Smooth muscle cell (in vitro differentiated cells): ENCODE measurements around the gene SIGLEC1. TPM values are rescaled to one million over a fixed set of nuclear protein-coding genes. Genes with fewer than 3 reads are reported as not detected.

Experiments
- DNase-seq: peaks from one replicate; lab custom pipeline; 2025; ENCODE audit not compliant: unreplicated experiment; lab: John Stamatoyannopoulos, UW
- H2AFZ ChIP-seq: fragments of 200-600 bp; sonication (generic); 2 replicates; pipeline ENCODE4 v1.6.0; 2016; ENCODE audit warnings: antibody characterized with exemption, low read depth, mild to moderate bottlenecking
- H3F3A ChIP-seq: fragments of 200-600 bp; sonication (generic); 2 replicates; pipeline ENCODE4 v1.6.0; 2017; ENCODE audit warnings: antibody characterized with exemption, low read depth
- H3K27ac ChIP-seq: fragments of 200-600 bp; sonication (generic); 2 replicates; pipeline ENCODE4 v1.5.1; 2016; ENCODE audit warnings: low read depth, mild to moderate bottlenecking
- H3K27me3 ChIP-seq: fragments of 200-600 bp; sonication (generic); 2 replicates; pipeline ENCODE4 v1.6.1; 2016; ENCODE audit warnings: low read depth, mild to moderate bottlenecking
- H3K36me3 ChIP-seq: fragments of 200-600 bp; sonication (generic); 2 replicates; pipeline ENCODE4 v1.5.1; 2016; ENCODE audit warnings: low read depth
- H3K4me1 ChIP-seq: fragments of 200-600 bp; sonication (generic); 2 replicates; pipeline ENCODE4 v1.5.1; 2016; ENCODE audit warnings: low read depth
- H3K4me2 ChIP-seq: fragments of 200-600 bp; sonication (generic); 2 replicates; pipeline ENCODE4 v1.6.0; 2016; ENCODE audit warnings: mild to moderate bottlenecking
- H3K4me3 ChIP-seq: fragments of 200-600 bp; sonication (generic); 2 replicates; pipeline ENCODE4 v1.5.1; 2016; ENCODE audit warnings: mild to moderate bottlenecking
- H3K79me2 ChIP-seq: fragments of 200-600 bp; sonication (generic); 2 replicates; pipeline ENCODE4 v1.6.0; 2016; ENCODE audit warnings: low read depth, mild to moderate bottlenecking
- H3K9ac ChIP-seq: fragments of 200-600 bp; sonication (generic); 2 replicates; pipeline ENCODE4 v1.6.0; 2016; ENCODE audit warnings: low read depth
- H3K9me3 ChIP-seq: fragments of 200-600 bp; sonication (generic); replicated peaks from 2 replicates; pipeline ENCODE4 v1.5.1; 2016; ENCODE audit warnings: low read depth
- H4K20me1 ChIP-seq: fragments of 200-600 bp; sonication (generic); 2 replicates; pipeline ENCODE4 v1.6.0; 2016; ENCODE audit warnings: low read depth
- CTCF ChIP-seq: fragments of 200-600 bp; sonication (generic); IDR thresholded peaks from 2 replicates; pipeline ENCODE4 v1.5.1; 2017; ENCODE audit warnings: borderline replicate concordance, mild to moderate bottlenecking, antibody characterized with exemption; ENCODE audit not compliant: insufficient read depth, poor library complexity, severe bottlenecking
- WGBS: methylation state at CpG from one replicate; pipeline ENCODE4 v1.1.7; 2016; ENCODE audit warnings: low lambda C conversion rate; 5-methylcytosine and 5-hydroxymethylcytosine counted together
- polyA plus RNA-seq: library from polyadenylated mRNA; unstranded; fragments of >200 nt; fragmentation: Nextera tagmentation; extraction: Ambion mirVana; gene quantifications from 2 replicates; pipeline ENCODE4 v1.2.1, GENCODE V29; 2016
- total RNA-seq: library from RNA; depleted of rRNA; stranded (reverse); fragments of >200 nt; gene quantifications from 2 replicates; pipeline ENCODE4 v1.2.3, GENCODE V29; 2014

Gene SIGLEC1
- total and polyA plus RNA-seq, 2 experiments from 2014 or later: not detected

- Histone ChIP-seq H3K79me2 (no peaks in the 10 kb centered on the region), H2AFZ (no peak overlapping the region), H3K4me2 (no peak overlapping the region), H3K4me1 (no peaks in the 10 kb centered on the region), H3K9ac (no peak overlapping the region), H4K20me1 (no peaks in the 10 kb centered on the region), H3K9me3 (no peaks in the 10 kb centered on the region), H3K27ac (no peak overlapping the region), H3F3A (no peaks in the 10 kb centered on the region), H3K36me3 (no peaks in the 10 kb centered on the region), H3K27me3 (peaks cover 13% of the 10 kb centered on the region), H3K4me3 (no peak overlapping the region)
- no peak for DNase-seq
- no peak for TF ChIP-seq CTCF
- WGBS: 83% methylated on average over 55 of the region's 90 CpGs
These were observed 39.0 kb downstream of the SIGLEC1 start for GRCh38 chr20:3673221-3674070.

- H3K4me1 ChIP-seq: no peaks in the 10 kb centered on the region
- H3K27ac ChIP-seq: no peak overlapping the region
- H3F3A ChIP-seq: no peaks in the 10 kb centered on the region
- no peak overlapping the region for H3K4me3 ChIP-seq
- H3K9ac ChIP-seq: no peak overlapping the region
- H3K9me3 ChIP-seq: no peaks in the 10 kb centered on the region
- H2AFZ ChIP-seq: no peak overlapping the region
- no peak for DNase-seq
- H3K27me3 ChIP-seq: peaks cover 13% of the 10 kb centered on the region
- TF ChIP-seq CTCF: no peak
- H4K20me1 ChIP-seq: no peaks in the 10 kb centered on the region
- peak overlapping the region; percentile 40 for H3K4me2 ChIP-seq
- 26% methylated on average over 50 of the region's 58 CpGs for WGBS
- no peaks in the 10 kb centered on the region for H3K79me2 ChIP-seq
- H3K36me3 ChIP-seq: no peaks in the 10 kb centered on the region
These were observed 39.7 kb downstream of the SIGLEC1 start for GRCh38 chr20:3672547-3673171.

GRCh38 chr20:3671986-3672546, 40.3 kb downstream of the SIGLEC1 start:
- Histone ChIP-seq H3K79me2 (no peaks in the 10 kb centered on the region), H3K27ac (no peak overlapping the region), H2AFZ (no peak overlapping the region), H3K4me3 (no peak overlapping the region), H3F3A (no peaks in the 10 kb centered on the region), H3K9ac (no peak overlapping the region), H4K20me1 (no peaks in the 10 kb centered on the region), H3K9me3 (no peaks in the 10 kb centered on the region), H3K27me3 (peaks cover 13% of the 10 kb centered on the region), H3K4me2 (no peak overlapping the region), H3K4me1 (no peaks in the 10 kb centered on the region), H3K36me3 (no peaks in the 10 kb centered on the region)
- DNase-seq: no peak
- TF ChIP-seq CTCF: no peak
- WGBS: 69% methylated on average over 21 of the region's 23 CpGs
